Karpas-422 (cell line): Measurements from ENCODE around the gene RPL13A. TPM values are rescaled to one million over a fixed set of nuclear protein-coding genes. Genes with fewer than 3 reads are reported as not detected.

Experiments used
- DNase-seq: peaks from one replicate; pipeline ENCODE4 v3.0.0-alpha.2; 2015
- H2AFZ ChIP-seq: fragments of 200-600 bp; sonication (generic); 2 replicates; pipeline ENCODE4 v1.6.1; 2014; ENCODE audit warnings: antibody characterized with exemption, low read length, mixed read lengths
- H3K27ac ChIP-seq: fragments of 200-600 bp; sonication (generic); 2 replicates; pipeline ENCODE4 v1.5.1; 2014; ENCODE audit warnings: mild to moderate bottlenecking, low read length, moderate library complexity
- H3K27me3 ChIP-seq: fragments of 200-600 bp; sonication (generic); 2 replicates; pipeline ENCODE4 v1.6.1; 2014; ENCODE audit warnings: low read length, mixed read lengths
- H3K36me3 ChIP-seq: fragments of 200-600 bp; sonication (generic); 2 replicates; pipeline ENCODE4 v1.6.1; 2014; ENCODE audit warnings: low read length, mixed read lengths; ENCODE audit not compliant: insufficient read depth
- H3K4me1 ChIP-seq: fragments of 200-600 bp; sonication (generic); 2 replicates; pipeline ENCODE4 v1.6.1; 2014; ENCODE audit warnings: mild to moderate bottlenecking, low read length, mixed read lengths
- H3K4me2 ChIP-seq: fragments of 200-600 bp; sonication (generic); 2 replicates; pipeline ENCODE4 v1.6.1; 2014; ENCODE audit warnings: low read length, low read depth, mild to moderate bottlenecking; ENCODE audit not compliant: poor library complexity, severe bottlenecking
- H3K4me3 ChIP-seq: fragments of 200-600 bp; sonication (generic); 2 replicates; pipeline ENCODE4 v1.5.1; 2014; ENCODE audit warnings: mild to moderate bottlenecking, antibody characterized with exemption, low read length, mixed read lengths
- H3K79me2 ChIP-seq: fragments of 200-600 bp; sonication (generic); 2 replicates; pipeline ENCODE4 v1.6.1; 2014; ENCODE audit warnings: mild to moderate bottlenecking, low read length, mixed read lengths
- H3K9ac ChIP-seq: fragments of 200-600 bp; sonication (generic); 2 replicates; pipeline ENCODE4 v1.6.0; 2014; ENCODE audit warnings: low read length
- H3K9me2 ChIP-seq: fragments of 200-600 bp; sonication (generic), shearing (Covaris generic); replicated peaks from 2 replicates; pipeline ENCODE4 v1.6.0; 2014; ENCODE audit warnings: mild to moderate bottlenecking, low read length, moderate library complexity; ENCODE audit not compliant: insufficient read depth
- H3K9me3 ChIP-seq: fragments of 300-700, 200-600 bp; sonication (generic); 2 replicates; pipeline ENCODE4 v1.6.1; 2014; ENCODE audit warnings: low read length, mixed read lengths
- H4K20me1 ChIP-seq: fragments of 200-600 bp; sonication (generic); 2 replicates; pipeline ENCODE4 v1.6.1; 2014; ENCODE audit warnings: mild to moderate bottlenecking, antibody characterized with exemption, low read length, low read depth; ENCODE audit not compliant: insufficient read depth
- total RNA-seq: library from RNA; depleted of rRNA; stranded (reverse); fragments of >200 nt; shearing (Covaris generic); gene quantifications from 2 replicates; pipeline ENCODE4 v1.2.3, GENCODE V29; 2014; ENCODE audit warnings: low replicate concordance

The RPL13A gene
- total RNA-seq, 1 experiment from 2014 or later = 6,359 TPM

DNA sequence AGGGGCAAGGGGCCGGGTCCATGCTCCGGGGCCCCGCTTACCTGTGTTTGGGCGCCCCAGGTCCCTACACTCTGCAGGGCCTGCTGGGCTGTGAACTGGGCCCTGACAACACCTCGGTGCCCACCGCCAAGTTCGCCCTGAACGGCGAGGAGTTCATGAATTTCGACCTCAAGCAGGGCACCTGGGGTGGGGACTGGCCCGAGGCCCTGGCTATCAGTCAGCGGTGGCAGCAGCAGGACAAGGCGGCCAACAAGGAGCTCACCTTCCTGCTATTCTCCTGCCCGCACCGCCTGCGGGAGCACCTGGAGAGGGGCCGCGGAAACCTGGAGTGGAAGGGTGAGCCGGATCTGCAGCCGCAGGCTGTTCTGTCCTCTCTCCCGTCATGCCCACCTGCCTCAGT is 26.7 kb downstream of the RPL13A start:
- Histone ChIP-seq H3K27ac (no peak overlapping the region), H3K4me3 (no peak overlapping the region), H3K4me2 (no peak overlapping the region)

DNA sequence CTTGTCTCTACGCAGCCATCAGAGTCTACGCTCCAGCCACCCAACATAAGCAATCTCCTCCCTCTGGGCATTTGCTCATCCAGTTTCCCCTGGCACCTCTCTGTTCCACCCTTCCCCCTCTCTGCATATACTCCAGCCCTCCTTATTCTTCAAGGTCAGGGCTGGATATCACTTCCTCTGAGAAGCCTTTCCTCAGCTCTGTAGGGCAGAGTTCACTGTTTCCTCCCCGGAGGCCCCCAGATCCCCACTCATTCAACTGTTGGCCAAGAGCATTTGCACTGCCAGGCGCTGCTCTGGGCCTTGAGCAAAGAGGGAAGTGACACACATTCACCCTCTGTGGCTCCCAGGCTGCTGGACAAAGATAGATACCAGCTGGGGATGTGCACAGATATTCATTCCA is 28.4 kb downstream of the RPL13A start:
- no peak overlapping the region for H2AFZ ChIP-seq
- H3K36me3 ChIP-seq = no peaks in the 10 kb centered on the region
- H3K9me3 ChIP-seq = no peaks in the 10 kb centered on the region
- no peaks in the 10 kb centered on the region for H3K27me3 ChIP-seq
- H4K20me1 ChIP-seq = no peaks in the 10 kb centered on the region
- peaks cover 10% of the 10 kb centered on the region for H3K4me1 ChIP-seq
- no peak overlapping the region for H3K27ac ChIP-seq
- no peaks in the 10 kb centered on the region for H3K9me2 ChIP-seq
- no peak overlapping the region for H3K4me2 ChIP-seq
- no peak overlapping the region for H3K4me3 ChIP-seq
- no peaks in the 10 kb centered on the region for H3K79me2 ChIP-seq
- DNase-seq = no peak
- H3K9ac ChIP-seq = no peak overlapping the region

More for the DNA sequence above, 26.7 kb downstream of the RPL13A start:
- no peaks in the 10 kb centered on the region for H3K27me3 ChIP-seq
- peaks cover 10% of the 10 kb centered on the region for H3K4me1 ChIP-seq
- DNase-seq = no peak
- H2AFZ ChIP-seq = no peak overlapping the region
- no peaks in the 10 kb centered on the region for H4K20me1 ChIP-seq
- H3K9me2 ChIP-seq = no peaks in the 10 kb centered on the region
- H3K36me3 ChIP-seq = no peaks in the 10 kb centered on the region
- H3K9me3 ChIP-seq = no peaks in the 10 kb centered on the region
- no peaks in the 10 kb centered on the region for H3K79me2 ChIP-seq
- no peak overlapping the region for H3K9ac ChIP-seq

GRCh38 chr19:49518033-49518432 is 30.6 kb downstream of the RPL13A start:
- no peaks in the 10 kb centered on the region for H3K27me3 ChIP-seq
- H3K4me2 ChIP-seq = no peak overlapping the region
- H3K9ac ChIP-seq = no peak overlapping the region
- peaks cover 5% of the 10 kb centered on the region for H3K4me1 ChIP-seq
- no peaks in the 10 kb centered on the region for H4K20me1 ChIP-seq
- no peaks in the 10 kb centered on the region for H3K9me2 ChIP-seq
- no peak overlapping the region for H3K27ac ChIP-seq
- H3K4me3 ChIP-seq = no peak overlapping the region
- H3K79me2 ChIP-seq = no peaks in the 10 kb centered on the region
- H3K9me3 ChIP-seq = no peaks in the 10 kb centered on the region
- no peaks in the 10 kb centered on the region for H3K36me3 ChIP-seq
- no peak overlapping the region for H2AFZ ChIP-seq
- no peak for DNase-seq

DNA sequence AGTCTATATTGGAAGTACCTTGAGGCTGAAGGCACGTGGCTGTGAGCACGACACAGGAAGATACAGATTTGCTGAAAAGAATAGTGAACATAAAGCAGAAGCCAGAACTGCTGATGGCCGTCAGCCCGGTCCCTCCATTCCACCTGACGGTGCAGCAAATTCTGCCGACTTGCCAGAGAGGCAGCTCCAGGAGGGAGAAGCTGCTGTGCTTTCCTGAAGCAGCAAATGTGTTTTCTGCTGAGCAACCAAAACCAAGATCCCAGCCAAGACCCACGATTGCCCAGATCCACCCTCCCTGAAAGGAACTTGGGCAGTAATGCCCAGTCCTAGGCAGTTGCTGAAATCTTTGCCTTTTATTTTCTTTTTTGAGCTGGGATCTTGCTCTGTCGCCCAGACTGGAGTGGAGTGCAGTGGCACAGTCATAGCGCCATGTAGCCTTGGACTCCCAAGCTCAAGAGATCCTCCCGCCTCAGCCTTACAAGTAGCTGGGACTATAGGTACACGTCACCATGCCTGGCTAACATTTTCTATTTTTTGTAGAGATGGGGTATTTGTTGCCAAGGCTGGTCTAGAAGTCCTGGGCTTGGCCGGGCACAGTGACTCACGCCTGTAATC is 33.4 kb downstream of the RPL13A start:
- no peak for DNase-seq
- Histone ChIP-seq H3K27ac (no peak overlapping the region), H3K9me2 (no peaks in the 10 kb centered on the region), H3K4me2 (no peak overlapping the region), H3K36me3 (no peaks in the 10 kb centered on the region), H3K9me3 (no peaks in the 10 kb centered on the region), H3K4me3 (no peak overlapping the region), H4K20me1 (no peaks in the 10 kb centered on the region), H3K79me2 (no peaks in the 10 kb centered on the region), H3K27me3 (no peaks in the 10 kb centered on the region), H2AFZ (no peak overlapping the region), H3K4me1 (no peaks in the 10 kb centered on the region), H3K9ac (no peak overlapping the region)

GRCh38 chr19:49524812-49525455 is 37.5 kb downstream of the RPL13A start:
- H2AFZ ChIP-seq = no peak overlapping the region
- no peak overlapping the region for H3K9ac ChIP-seq
- no peak overlapping the region for H3K4me3 ChIP-seq
- H3K9me2 ChIP-seq = no peaks in the 10 kb centered on the region
- DNase-seq = no peak
- no peak overlapping the region for H3K27ac ChIP-seq
- no peak overlapping the region for H3K4me2 ChIP-seq
- no peaks in the 10 kb centered on the region for H3K27me3 ChIP-seq
- no peaks in the 10 kb centered on the region for H3K9me3 ChIP-seq
- H3K36me3 ChIP-seq = no peaks in the 10 kb centered on the region
- no peaks in the 10 kb centered on the region for H4K20me1 ChIP-seq
- H3K79me2 ChIP-seq = no peaks in the 10 kb centered on the region
- no peaks in the 10 kb centered on the region for H3K4me1 ChIP-seq

- no peak overlapping the region for H3K4me2 ChIP-seq
- no peak overlapping the region for H3K27ac ChIP-seq
- H3K36me3 ChIP-seq = no peaks in the 10 kb centered on the region
- H3K9me3 ChIP-seq = no peaks in the 10 kb centered on the region
- DNase-seq = no peak
- no peaks in the 10 kb centered on the region for H3K27me3 ChIP-seq
- H2AFZ ChIP-seq = no peak overlapping the region
- H3K4me3 ChIP-seq = no peak overlapping the region
- H4K20me1 ChIP-seq = no peaks in the 10 kb centered on the region
- H3K79me2 ChIP-seq = no peaks in the 10 kb centered on the region
- H3K9ac ChIP-seq = no peak overlapping the region
- peaks cover 3% of the 10 kb centered on the region for H3K4me1 ChIP-seq
- no peaks in the 10 kb centered on the region for H3K9me2 ChIP-seq
Observed at GRCh38 chr19:49528211-49528771, 40.9 kb downstream of the RPL13A start.

GRCh38 chr19:49530708-49531107 is 43.3 kb downstream of the RPL13A start:
- Histone ChIP-seq H3K36me3 (no peaks in the 10 kb centered on the region), H3K79me2 (no peaks in the 10 kb centered on the region), H3K9ac (no peak overlapping the region), H3K4me2 (no peak overlapping the region), H3K27ac (no peak overlapping the region), H3K27me3 (no peaks in the 10 kb centered on the region), H2AFZ (no peak overlapping the region), H3K9me2 (no peaks in the 10 kb centered on the region), H3K9me3 (no peaks in the 10 kb centered on the region), H3K4me3 (no peak overlapping the region), H3K4me1 (peaks cover 16% of the 10 kb centered on the region), H4K20me1 (no peaks in the 10 kb centered on the region)
- no peak for DNase-seq

GRCh38 chr19:49533551-49534488 is 46.4 kb downstream of the RPL13A start:
- Histone ChIP-seq H3K4me1 (peaks cover 31% of the 10 kb centered on the region), H3K27me3 (no peaks in the 10 kb centered on the region), H3K9ac (peak overlapping the region; percentile 53), H2AFZ (peak overlapping the region; percentile 82; the same call in 1 of the 2 replicates), H3K79me2 (no peaks in the 10 kb centered on the region), H3K9me2 (no peaks in the 10 kb centered on the region), H3K4me2 (peak overlapping the region; percentile 81), H3K9me3 (no peaks in the 10 kb centered on the region), H3K4me3 (peak overlapping the region; percentile 66), H4K20me1 (no peaks in the 10 kb centered on the region), H3K36me3 (no peaks in the 10 kb centered on the region), H3K27ac (no peak overlapping the region)
- DNase-seq = peak; percentile 95
